ENCODE measurements around the gene CDPF1. TPM values are rescaled to one million over a fixed set of nuclear protein-coding genes. Genes with fewer than 3 reads are reported as not detected.
A peak's percentile ranks its signal among the peaks of the same experiment; 100 is the strongest.
"Not testable (repeated sequence)": the region's sequence is repeated elsewhere in the genome, so short reads cannot be mapped to it uniquely, and the experiment has no call there.

The CDPF1 gene
- total RNA-seq, 1 donor from 2014 or later: 5.1 TPM

- ATAC-seq: peak; percentile 6
- no peak for DNase-seq (ENCODE audit: low spot score)
Measured at GRCh38 chr22:46281866-46282678, 32.0 kb upstream of the CDPF1 start.

GRCh38 chr22:46280999-46281623 is 31.0 kb upstream of the CDPF1 start:
- ATAC-seq (peak; percentile 23), DNase-seq (ENCODE audit: low spot score) (no peak)

DNA sequence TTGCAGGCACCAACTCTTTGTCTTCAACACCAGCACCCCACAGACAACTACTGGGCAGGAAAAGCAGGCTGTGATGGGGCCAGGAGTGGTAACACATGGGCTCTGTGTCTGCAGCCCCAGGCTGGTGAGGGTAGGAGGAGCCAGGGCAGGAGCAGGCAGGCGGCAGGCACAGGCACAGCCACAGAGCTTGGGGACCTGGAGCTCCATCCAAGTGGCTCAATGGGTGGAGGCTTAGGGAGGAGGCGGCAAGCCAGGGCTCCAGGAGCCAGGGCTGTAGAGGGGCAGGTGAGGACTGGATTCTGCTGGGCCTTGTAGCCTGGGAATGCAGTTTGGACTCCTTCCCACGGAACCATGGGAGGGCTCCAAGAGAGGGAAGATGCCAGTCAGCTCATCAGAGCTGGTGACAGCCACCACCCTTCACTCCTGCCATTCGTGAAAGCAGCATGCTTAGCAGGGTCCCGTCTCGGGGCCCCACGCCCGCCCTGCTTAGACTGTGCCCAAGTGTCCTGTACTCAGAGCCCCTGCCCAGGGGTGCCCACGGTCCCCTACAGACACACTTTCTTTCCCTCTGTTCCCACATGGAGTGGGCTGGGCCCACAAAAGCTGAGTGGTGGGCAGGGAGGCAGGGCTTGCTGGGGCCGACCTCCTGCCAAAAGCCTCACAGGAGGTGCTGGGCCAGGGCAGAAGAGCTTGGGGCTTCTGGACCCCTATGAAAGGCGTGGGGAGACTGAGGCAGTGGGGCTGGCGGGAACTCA is 30.1 kb upstream of the CDPF1 start:
- DNase-seq (ENCODE audit: low spot score) (no peak), ATAC-seq (peak; percentile 18)

DNA sequence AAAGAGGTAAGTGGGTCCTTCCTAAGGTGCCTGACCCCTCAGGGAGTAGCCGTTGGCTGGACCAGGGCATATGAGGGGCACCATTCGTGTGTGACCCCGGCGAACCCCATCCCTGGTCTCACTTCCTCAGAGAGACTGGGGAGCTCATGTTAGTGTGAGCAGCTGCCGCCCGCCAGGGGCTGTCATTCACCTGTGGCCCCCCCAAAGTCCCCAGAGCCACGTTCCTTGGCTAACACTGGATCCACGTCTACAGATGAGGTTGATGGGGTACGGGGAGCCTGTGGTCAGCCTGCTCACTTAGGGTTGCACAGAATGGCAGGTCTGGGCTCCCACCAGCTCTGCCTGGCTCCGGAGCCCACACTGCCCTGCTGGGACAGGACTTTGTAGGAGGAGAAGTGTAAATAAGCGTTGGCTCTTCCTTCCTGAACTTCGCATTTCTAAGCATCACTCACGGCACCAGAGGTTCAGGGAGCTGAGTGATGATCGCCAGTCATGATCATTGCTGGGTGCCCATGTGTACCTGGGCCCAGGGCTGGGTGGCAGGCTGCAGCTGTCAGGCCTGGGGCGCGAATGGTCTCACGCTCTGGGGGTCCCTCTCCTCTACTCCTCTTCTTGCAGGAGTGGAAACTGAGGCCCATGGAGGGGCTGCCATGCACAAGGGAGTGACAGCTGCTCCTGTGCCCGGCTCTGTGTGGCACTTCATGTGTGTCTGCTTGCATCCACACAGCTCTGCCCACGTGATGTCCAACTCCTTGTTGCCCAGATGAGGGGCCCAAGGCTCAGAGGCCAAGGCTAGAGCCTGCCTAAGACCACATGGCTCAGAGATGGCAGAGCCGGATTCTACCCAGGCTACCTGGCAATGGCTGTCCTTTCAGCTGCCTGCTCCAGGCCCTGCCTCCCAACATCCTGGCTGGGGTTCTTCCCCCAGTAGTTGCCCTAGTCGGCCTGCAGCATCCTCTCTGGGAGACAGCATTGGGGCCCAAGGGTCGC is 28.9 kb upstream of the CDPF1 start:
- ATAC-seq: no peak
- DNase-seq (ENCODE audit: low spot score): no peak

DNA sequence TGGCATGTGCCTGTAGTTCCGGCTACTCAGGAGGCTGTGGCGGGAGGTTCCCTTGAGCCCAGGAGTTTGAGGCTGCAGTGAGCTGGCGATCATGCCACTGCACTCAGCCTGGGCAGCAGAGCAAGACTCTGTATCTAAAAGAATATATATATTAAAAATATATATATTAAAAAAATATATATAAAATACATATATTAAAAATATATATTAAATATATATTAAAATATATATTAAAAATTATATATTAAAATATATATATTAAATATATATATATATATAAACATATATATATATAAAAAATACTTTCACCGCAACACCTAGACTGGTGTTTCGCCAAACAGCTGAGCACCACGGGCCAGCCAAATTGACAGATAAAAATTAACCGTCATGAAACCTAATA is 26.5 kb upstream of the CDPF1 start:
- no peak for DNase-seq (ENCODE audit: low spot score)
- ATAC-seq: no peak

GRCh38 chr22:46275455-46276122 is 25.5 kb upstream of the CDPF1 start:
- DNase-seq (ENCODE audit: low spot score) (no peak), ATAC-seq (peak; percentile 18)

DNA sequence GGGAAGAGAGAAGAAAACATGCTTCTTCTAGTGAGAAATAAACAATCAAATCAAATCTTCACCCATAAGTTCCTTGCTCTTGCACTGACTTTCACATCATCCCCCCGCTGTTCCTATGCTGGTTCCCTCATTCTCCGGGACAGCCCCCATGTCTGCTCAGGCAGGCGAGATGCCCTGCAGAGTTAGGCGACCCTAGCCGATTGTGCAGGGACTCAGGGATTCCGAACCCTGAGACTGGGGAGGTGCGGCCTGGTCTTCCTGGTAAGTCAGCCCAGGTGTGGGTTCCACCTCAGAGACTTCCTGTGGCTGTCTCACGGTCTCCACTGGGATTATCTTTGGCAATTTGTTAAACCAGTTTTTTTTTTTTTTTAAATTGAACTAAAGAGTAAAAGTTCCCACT is 24.3 kb upstream of the CDPF1 start:
- no peak for DNase-seq (ENCODE audit: low spot score)

DNA sequence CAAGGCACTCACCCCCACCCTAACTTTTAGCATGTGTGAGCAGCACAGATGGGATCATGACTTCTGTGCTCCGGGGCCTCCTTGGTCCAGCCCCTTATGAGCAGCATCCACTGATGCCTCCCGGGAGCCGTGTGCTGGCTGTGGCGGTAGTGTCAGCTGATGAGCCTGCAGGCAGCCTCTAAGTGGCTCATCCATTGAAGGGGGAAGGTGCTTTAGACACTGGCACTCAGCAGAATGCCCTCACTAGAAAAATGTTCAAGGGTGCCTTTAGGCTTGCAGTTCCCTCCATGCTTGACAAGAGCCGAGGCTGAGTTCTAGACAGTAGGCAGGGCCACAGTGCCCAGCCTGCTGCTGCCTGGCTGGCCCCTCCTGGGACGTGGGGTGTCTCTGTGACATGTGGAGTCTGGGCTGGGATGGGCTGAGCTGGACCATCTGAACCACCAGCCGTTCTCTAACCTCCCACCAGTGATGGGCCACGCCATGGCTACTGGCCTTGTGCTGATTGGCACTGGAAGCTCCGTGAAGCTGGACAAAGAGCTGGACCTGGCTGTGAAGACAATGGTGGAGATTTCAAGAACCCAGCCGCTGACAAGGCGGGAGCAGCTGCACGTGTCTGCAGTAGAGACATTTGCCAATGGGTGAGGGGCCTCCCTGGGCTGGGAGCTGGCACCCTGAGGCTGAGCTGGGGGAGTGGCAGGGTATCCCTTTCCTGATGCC is 23.5 kb upstream of the CDPF1 start:
- DNase-seq (ENCODE audit: low spot score): no peak
- no peak for ATAC-seq

More for the DNA sequence above, 24.3 kb upstream of the CDPF1 start:
- ATAC-seq: no peak

DNA sequence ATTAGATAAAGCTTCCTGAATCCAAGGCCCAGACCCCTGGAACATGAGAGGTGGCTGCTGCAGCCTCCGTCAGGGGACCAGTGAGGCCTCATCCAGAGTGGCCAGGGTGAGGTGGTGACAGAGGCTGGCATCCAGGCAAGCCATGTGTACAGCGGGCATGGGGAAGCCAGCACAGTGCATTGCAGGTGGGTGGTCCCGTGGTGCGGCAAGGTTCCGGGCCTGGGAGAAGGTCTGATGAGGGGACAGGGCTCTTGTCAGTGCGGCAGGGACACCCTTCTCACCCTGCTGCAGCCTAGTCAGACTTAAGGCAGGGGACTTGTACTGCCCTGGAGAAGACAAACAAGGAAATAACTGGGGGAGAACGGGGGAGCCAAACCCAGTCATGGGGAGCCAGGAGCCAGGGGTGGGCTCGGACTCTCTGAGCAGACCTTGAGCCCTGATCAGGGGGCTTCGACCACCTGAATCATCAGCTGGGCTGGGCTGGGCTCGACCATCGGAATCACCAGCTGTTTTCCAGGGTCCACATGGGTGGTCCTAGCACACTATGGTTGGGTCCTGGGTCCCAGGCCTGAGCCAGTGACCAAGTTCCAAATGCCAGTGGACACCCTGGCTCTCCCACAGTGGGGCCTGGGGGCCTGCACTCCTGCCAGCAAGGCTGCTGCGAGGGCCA is 22.8 kb upstream of the CDPF1 start:
- DNase-seq (ENCODE audit: low spot score) (no peak), ATAC-seq (no peak)

DNA sequence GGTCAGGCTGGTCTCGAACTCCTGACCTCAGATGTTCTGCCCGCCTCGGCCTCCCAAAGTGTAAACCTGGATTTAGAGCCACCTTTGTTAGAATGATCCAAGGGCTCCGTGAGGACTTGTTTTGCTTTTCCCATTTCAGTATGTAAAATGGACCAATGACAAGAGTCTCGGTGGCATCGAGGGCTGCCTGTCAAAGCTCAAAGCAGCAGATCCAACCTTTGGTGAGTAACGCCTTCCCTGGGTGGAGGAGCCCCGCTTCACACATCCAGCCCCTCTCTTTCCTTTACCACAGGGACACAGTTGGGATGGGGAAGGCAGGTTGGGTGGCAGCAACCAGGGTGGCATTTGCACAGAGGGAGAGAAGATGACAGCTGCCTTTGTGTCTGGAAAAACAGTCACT is 22.1 kb upstream of the CDPF1 start:
- no peak for ATAC-seq
- DNase-seq (ENCODE audit: low spot score): no peak

DNA sequence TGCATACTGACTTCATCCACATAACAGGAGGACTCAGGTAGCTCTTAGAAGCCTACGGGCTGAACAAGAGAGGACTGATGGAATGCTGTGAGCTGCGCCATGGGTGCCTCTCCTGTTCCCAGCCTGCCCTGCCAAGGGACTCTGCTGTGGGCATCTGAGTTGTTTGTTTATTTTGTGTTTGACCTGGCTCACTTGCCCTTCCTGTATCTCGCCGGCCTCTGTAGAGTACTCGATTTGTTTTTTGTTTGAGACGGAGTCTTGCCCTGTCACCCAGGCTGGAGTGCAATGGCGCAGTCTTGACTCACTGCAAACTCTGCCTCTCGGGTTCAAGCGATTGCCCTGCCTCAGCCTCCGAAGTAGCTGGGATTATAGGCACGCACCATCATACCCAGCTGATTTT is 19.5 kb upstream of the CDPF1 start:
- peak; percentile 81 for DNase-seq (ENCODE audit: low spot score)
- ATAC-seq: peak; percentile 66

- ATAC-seq: peak; percentile 84
- peak; percentile 99 for DNase-seq (ENCODE audit: low spot score)
Measured at GRCh38 chr22:46267431-46268279, 17.6 kb upstream of the CDPF1 start, which contains the start of gene TTC38. Gene TTC38 (plus strand): TSS chr22:46268008. CDS start chr22:46268040, 32 bp downstream.

DNA sequence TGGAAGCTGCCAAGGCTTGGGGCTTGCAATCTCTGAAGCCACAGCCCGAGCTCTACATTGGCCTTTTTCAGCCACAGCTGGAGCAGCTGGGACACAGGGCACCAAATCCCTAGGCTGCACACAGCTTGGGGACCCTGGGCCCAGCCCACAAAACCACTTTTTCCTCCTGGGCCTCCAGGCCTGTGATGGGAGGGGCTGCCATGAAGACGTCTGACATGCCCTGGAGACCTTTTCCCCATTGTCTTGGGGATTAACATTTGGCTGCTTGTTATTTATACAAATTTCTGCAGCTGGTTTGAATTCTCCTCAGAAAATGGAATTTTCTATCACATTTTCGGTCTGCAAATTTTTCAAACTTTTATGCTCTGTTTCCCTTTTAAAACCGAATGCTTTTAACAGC is 15.5 kb upstream of the CDPF1 start:
- DNase-seq (ENCODE audit: low spot score); ATAC-seq: not testable (repeated sequence)

- ATAC-seq; DNase-seq (ENCODE audit: low spot score): not testable (repeated sequence)
Measured at GRCh38 chr22:46264520-46264919, 14.4 kb upstream of the CDPF1 start.

- no peak for DNase-seq (ENCODE audit: low spot score)
- no peak for ATAC-seq
Measured at GRCh38 chr22:46263216-46263590, 13.1 kb upstream of the CDPF1 start, which contains the start of gene PKDREJ. Gene PKDREJ (minus strand): TSS chr22:46263343. CDS start chr22:46263322, 21 bp downstream.

DNA sequence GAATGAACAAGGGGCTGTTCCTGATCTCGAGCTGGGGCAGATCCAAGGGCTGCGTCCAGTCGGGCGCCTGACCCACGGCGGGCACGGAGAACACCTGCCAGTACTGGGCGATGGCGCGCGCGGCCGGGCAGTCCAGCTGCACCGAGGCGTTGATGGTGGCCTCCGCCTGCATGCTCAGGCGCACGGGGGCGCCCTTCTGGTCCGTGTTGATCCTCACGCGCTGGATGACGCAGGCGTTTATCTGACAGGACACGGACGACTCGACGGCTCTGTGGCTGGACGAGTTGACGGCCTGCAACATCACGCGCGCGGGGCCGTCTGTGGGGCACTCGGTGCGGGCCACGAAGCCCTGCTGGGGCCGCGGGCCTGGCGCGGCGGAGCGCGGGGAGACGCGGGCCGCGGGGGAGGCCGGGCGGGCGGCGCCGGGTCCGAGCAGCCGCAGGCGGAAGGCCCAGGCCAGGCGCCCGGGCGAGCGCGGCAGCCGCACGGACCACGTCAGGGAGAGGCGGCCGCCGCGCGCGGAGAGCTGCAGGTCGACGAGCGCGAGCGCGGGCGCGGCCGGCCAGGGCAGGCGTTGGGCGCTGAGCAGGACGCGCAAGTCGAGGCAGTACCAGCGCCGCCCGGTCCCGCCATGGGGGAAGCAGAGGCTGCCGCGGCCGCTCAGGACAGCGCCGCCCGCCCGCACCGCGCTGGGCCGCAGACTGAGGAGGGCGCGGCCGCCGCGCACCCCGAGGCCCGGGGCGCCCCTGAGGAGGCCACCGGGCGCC is 12.5 kb upstream of the CDPF1 start:
- DNase-seq (ENCODE audit: low spot score): no peak
- ATAC-seq: peak; percentile 18

DNA sequence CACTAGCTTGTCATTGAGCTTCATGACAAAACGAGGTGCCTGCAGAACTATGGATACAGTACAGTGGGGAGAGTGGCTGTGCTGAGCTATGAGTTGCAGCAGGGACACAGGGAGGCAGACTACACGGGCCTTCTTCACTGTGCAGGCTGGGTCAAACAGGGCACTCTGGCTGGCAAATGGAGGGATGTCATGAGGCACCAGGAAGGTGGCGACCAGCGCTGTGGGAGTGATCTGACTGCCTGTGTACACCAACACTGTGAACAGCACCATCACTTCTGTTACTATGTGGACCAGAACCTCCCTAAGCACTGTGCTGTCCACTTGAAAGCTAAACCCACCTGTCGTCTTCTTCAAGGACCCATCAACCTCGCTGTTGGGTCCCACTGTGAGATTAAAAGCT is 9.9 kb upstream of the CDPF1 start:
- DNase-seq (ENCODE audit: low spot score) (no peak), ATAC-seq (no peak)

Measured in left lobe of liver (tissue), 2 donors.